HS-5 (cell line): ENCODE results near the gene ZNF197.
"Not testable (repeated sequence)": the region's sequence is repeated elsewhere in the genome, so short reads cannot be mapped to it uniquely, and the experiment has no call there.

Experiments used
- DNase-seq: peaks from one replicate; pipeline ENCODE4 v3.0.0-alpha.2; 2012; ENCODE audit warnings: low read depth

ZNF197 gene

DNA sequence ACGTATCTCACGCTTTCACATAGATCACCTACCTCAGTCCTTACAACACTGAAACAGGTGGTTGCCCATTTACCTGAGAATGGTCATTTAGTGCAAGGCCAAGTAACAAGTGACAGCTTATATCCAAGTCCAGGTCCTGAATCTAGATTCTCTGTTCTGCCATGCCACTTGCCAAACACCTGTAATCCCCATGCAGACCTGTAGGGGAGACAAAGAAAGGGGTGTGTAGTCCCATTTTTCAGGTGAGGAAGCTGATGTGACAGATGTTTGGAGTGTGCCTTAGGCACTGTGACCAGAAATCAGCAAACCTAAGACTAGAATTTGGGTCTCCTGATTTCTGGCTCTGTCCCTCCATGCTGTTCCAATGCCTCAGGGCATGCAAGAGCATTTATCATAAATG is 36.4 kb downstream of the ZNF197 start:
- no peak for DNase-seq

DNA sequence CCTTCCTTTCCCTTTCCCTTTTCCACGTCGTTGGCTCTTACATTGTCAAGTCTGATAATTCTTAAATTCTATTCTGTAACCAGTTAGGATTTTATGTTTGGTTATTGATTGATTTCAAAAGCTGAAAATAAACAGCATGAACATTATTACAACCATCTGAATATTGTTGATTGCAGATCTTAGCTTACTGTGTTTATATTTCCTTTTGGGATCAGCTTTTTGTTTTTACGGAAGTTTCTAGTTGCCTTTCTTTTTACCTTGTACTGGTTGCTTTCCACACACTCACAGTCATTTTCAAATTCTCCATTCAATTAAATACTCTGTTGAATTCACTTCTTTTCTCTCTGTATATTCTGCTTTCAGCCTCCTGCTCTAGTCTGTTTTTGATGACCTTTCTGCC is 40.3 kb downstream of the ZNF197 start:
- DNase-seq: no peak

DNA sequence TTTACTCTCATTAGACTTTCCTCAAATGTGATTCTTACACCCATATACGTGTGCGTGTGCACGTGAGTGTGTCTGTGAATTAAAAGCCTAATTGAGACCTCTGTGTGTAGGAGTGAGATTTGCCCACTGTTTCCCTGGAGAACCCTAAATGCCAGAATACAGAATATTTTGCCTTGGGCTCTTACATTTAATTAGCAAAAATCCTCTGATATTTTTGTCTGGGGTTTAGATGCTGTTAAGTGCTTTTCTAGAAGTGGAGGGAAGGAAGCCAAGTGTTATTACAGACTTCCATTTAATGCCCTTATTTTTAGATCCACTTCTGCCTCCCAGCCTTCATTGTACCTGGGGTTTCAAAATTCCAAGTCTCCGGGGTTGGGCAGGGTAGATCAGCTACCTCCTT is 41.5 kb downstream of the ZNF197 start:
- DNase-seq: no peak

DNA sequence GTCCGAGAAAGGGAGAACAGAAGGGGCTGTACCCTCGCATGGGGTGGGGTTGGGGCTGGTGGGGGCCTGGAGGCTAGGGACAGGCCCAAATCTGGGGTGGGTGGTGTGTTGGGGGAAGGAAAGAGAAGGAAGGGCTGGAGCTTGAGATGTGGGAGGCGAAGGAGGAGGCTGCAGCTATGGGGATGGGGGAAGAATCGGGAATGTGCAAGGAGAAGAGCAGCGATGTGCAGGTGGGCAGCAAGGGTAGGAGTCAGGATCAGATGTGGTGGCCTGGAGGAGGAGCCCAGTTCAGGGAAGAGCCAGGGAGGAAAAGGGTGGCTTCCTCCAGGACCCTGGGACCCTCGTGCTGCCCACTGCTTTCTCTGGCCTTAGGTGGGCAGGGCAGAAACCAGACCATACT is 44.9 kb downstream of the ZNF197 start:
- no peak for DNase-seq

DNA sequence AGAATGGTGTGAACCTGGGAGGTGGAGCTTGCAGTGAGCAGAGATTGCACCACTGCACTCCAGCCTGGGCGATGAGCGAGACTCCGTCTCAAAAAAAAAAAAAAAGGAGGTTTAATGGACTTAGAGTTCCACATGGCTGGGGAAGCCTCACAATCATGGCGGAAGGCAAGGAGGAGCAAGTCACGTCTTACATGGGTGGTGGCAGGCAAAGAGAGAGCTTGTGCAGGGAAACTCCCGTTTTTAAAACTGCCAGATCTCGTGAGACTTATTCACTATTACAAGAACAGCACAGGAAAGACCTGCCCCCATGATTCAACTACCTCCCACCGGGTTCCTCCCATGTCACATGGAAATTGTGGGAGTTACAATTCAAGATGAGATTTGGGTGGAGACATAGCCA is 48.6 kb downstream of the ZNF197 start:
- not testable (repeated sequence) for DNase-seq

DNA sequence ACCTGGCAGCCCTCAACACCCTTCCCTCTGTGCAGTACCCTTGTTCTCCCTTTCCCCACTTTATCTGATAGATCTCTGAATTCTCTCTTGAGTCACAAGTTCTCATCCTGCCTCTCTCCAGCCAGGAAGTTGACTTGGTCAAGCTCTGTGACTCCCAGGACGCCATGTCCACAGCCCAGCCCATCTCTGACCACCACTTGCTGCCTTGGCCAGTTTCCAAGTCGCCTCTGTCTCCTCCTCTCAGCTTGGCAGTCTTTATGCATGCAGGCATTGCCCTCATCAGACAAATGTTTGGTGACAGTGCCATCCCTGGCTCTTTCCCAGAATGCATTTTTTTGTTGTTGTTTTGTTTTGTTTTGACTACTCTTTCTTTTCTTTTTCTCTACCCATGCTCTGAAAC is 49.4 kb downstream of the ZNF197 start:
- no peak for DNase-seq

DNA sequence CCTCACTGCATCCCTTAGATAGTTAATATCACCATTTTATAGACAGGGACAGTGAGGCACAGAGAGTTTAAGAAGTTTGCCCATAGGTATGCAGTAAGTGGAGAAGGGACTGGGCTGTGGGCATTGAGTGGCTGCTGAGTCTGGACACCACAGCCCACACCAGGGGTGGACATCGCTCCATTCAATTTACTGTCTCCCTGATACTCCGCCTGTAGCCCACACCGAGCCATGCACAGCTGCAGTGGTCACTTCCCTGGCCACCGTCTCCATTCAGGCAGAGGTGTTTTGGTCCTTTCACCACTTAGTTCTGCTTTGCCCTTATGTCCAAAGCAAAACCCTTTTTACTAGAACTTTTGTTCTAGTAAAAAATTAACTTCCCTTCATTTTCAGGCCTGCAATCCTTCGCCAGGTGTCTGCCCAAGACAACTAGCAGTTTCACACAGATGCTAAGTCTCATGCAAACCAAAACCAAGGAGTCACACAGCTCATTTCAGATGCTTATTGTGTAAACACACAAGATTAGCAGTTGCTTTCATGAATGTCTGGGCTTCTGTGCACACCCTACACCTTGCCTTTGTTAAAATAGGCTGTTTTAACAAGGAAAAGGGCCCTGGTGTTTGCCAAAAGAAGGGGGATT is 53.8 kb downstream of the ZNF197 start:
- DNase-seq: no peak

DNA sequence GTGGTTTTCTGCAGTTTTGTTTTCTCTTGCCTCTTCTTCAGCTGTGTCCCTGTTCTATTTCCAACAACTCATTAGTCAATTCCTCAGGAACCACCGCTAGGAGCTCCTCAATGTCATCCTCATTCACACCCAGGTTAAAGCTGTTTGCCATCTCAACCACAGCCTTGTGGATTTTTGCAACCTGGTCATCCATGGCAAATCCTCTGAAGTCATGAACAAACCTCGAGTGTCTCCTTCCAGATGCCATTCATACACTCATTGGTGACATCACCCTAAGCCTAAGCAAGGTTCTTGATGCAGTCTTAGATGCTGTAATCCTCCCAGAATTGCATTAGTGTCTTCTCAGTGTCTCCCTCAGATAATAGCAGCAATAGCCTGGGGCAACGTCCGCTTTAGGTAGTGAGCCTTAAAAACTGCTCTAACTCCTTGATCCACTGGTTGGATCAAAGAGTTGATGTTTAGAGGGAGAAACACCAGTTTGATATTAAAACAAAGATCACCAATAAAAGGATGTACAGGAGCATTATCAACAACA is 56.2 kb downstream of the ZNF197 start:
- no peak for DNase-seq

DNA sequence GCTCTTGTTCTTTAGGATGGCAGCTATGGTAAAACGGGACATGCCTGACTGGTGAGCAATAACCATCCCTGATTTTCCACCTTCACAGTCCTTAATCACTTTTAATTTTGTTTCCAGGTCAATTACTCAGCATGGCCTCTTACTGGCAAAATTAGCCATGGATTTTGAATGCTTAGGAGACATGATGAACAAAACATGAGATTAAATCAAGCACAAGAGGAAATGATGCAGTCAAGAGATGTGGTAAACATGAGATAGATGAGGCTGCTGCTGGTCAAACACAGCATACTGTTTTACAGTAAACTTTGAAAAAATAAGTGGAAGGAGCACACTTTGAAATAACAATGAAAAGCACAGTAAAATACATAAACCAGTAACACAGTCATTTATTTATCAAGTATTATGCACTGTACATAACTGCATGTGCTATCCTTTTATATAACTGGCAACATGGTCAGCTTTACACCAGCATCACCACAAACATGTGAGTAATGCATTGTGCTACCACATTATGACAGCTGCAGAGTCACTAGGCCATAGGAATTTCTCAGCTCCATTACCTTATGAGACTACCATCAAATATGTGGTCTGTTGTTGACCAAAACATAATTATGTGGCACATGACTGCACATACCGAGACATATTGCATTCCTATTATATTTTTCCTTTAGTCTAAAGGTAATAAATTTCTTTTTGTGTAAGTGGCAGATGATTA is 57.5 kb downstream of the ZNF197 start:
- DNase-seq: peak; percentile 78

DNA sequence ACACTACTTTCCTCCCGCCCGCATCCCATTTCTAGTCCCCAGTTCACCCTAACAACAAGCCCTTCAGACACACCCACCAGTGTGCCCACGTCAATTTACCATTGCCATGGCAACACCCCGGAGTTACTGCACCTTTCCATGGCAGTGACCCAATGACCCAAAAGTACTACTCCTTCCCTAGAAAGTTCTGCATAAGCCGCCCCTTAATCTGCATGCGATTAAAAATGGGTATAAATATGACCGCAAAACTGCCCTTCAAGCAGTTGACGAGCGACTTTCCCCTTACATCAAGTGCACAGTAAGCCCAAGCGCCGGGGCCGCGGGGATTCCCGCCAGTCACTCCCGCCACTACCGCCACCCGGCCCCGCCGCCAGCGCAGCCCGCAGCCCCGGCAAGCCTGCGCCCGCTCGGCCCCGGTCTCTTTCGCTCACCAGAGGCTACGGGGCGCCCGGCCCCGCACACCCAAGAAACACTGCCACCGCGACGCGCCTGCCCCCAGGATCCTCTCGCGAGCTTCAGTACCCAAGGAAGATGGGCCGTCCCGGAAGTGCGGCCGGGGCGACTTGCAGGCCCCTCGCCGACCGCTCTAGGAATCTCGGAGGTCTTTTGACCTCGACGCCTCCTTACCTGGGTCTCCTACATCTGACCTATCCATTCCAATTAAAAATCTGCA is 60.4 kb downstream of the ZNF197 start:
- DNase-seq: no peak

DNA sequence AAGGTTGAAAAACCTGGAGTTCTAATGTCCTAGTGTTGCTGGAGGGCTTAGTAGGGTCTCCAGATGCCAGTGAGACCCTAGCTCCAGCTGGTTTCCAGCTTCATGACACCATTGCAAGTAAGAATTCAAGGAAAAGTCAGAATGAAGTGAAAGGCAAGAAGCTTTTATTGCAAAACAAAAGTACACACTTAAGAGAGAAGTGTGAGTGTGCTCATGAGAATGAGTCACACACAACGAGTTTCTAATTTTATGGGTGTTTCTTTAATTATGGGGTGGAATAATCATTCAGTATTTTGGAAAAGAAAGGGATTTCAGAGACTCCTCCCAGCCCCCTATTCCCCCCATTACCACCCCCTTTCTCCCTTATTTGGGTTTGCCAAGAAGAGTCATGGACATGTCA is 63.1 kb downstream of the ZNF197 start:
- no peak for DNase-seq
